MCF 10A (cell line): ENCODE results near the gene CMYA5. TPM values are rescaled to one million over a fixed set of nuclear protein-coding genes. Genes with fewer than 3 reads are reported as not detected.
A peak's percentile ranks its signal among the peaks of the same experiment; 100 is the strongest.

ENCODE experiments used
- Bru-seq: library from RNA; stranded (reverse); fragments of 400-500 nt; gene quantifications from one replicate; lab custom pipeline; 2021; lab: Mats Ljungman, UMichigan
- BruChase-seq, 2 experiments: library from RNA; stranded (reverse); fragments of 400-500 nt; gene quantifications; one replicate each; lab custom pipeline; 2021; lab: Mats Ljungman, UMichigan
- BruUV-seq: library from RNA; stranded (reverse); fragments of 400-500 nt; replicated peaks from 2 replicates; lab custom pipeline; 2021; lab: Mats Ljungman, UMichigan
- CTCF ChIA-PET: fragments of 300-600 bp; sonication (Branson Sonifier 250); formaldehyde crosslinking; extraction: SDS; loops from one replicate; lab custom pipeline; 2021; ENCODE audit warnings: antibody characterized with exemption, inconsistent platforms; lab: Yijun Ruan, JAX
- POLR2A ChIA-PET: fragments of 300-600, 350-650 bp; sonication (Branson Sonifier 250); formaldehyde crosslinking; extraction: SDS; loops from one replicate; lab custom pipeline; 2020; ENCODE audit warnings: antibody characterized with exemption, inconsistent platforms; lab: Yijun Ruan, JAX
- DNase-seq: peaks from one replicate; pipeline ENCODE4 v3.0.0-alpha.2; 2018; ENCODE audit not compliant: unreplicated experiment
- H3K27ac Mint-ChIP-seq: one replicate; pipeline ENCODE4 v1.8.0; 2022; ENCODE audit warnings: mild to moderate bottlenecking, low read depth, mixed read lengths; ENCODE audit not compliant: unreplicated experiment
- H3K27me3 Mint-ChIP-seq: one replicate; pipeline ENCODE4 v1.8.0; 2022; ENCODE audit warnings: mixed read lengths; ENCODE audit not compliant: insufficient read depth, unreplicated experiment
- H3K36me3 Mint-ChIP-seq: one replicate; pipeline ENCODE4 v1.8.0; 2022; ENCODE audit warnings: mild to moderate bottlenecking, moderate library complexity, mixed read lengths; ENCODE audit not compliant: insufficient read depth, unreplicated experiment
- H3K4me1 Mint-ChIP-seq: one replicate; pipeline ENCODE4 v1.8.0; 2022; ENCODE audit warnings: mixed read lengths; ENCODE audit not compliant: insufficient read depth, unreplicated experiment
- H3K4me3 Mint-ChIP-seq: one replicate; pipeline ENCODE4 v1.8.0; 2022; ENCODE audit warnings: mild to moderate bottlenecking, moderate library complexity, mixed read lengths; ENCODE audit not compliant: unreplicated experiment
- H3K9me3 Mint-ChIP-seq: one replicate; pipeline ENCODE4 v1.8.0; 2022; ENCODE audit warnings: mixed read lengths; ENCODE audit not compliant: unreplicated experiment
- CTCF ChIP-seq: fragments of 200-600 bp; IDR thresholded peaks from one replicate; pipeline ENCODE4 v1.8.0; 2022; ENCODE audit warnings: antibody characterized with exemption, mild to moderate bottlenecking; ENCODE audit not compliant: unreplicated experiment
- intact Hi-C: fragments of 100-400 bp; cut with micrococcal nuclease; formaldehyde crosslinking; loops from 2 replicates; pipeline ENCODE4 v1.14.1; 2022
- long read RNA-seq: library from polyadenylated mRNA; stranded (forward); transcript quantifications from one replicate; pipeline ENCODE4 v2.0.0, GENCODE V29; 2022
- total RNA-seq: library from RNA; stranded (reverse); gene quantifications from 2 replicates; pipeline ENCODE4 v1.2.3, GENCODE V29; 2022

CMYA5 gene
- total RNA-seq (0.37 and 0.61 TPM in 2 replicates), Bru-seq, nascent RNA (percentile 40 among the genes with signal in this experiment), BruChase-seq, experiment 1, labeled RNA remaining after a 6-hour chase (percentile 57 among the genes with signal in this experiment), BruChase-seq, experiment 2, labeled RNA remaining after a 2-hour chase (percentile 59 among the genes with signal in this experiment)
- long read RNA-seq: 0 reads

- Mint-ChIP-seq H3K4me1 (peaks cover 5% of the 10 kb centered on the region), H3K9me3 (no peaks in the 10 kb centered on the region), H3K27me3 (no peaks in the 10 kb centered on the region), H3K4me3 (no peak within 1 kb of the TSS), H3K27ac (no peak within 1 kb of the TSS), H3K36me3 (peaks cover 48% of the 10 kb centered on the region)
- BruUV-seq: no TSS peak
- TF ChIP-seq CTCF: no peak
- intact Hi-C loops: no loop called here
- POLR2A ChIA-PET: interaction anchor here (0.6 to 1.0 kb wide), 2 partner anchors 11 to 273 kb away, joined by 3 read pairs; no protein-coding TSS in a partner anchor
- no peak for DNase-seq
- CTCF ChIA-PET: interaction anchor here (0.6 to 0.9 kb wide), 2 partner anchors 43 to 394 kb away, joined by 3 to 5 read pairs; no protein-coding TSS in a partner anchor
These were observed at the start of gene CMYA5 for GRCh38 chr5:79689541-79690466. TSS of gene CMYA5 (plus strand) at chr5:79689836. CDS start at chr5:79689908, 72 bp downstream.

DNA sequence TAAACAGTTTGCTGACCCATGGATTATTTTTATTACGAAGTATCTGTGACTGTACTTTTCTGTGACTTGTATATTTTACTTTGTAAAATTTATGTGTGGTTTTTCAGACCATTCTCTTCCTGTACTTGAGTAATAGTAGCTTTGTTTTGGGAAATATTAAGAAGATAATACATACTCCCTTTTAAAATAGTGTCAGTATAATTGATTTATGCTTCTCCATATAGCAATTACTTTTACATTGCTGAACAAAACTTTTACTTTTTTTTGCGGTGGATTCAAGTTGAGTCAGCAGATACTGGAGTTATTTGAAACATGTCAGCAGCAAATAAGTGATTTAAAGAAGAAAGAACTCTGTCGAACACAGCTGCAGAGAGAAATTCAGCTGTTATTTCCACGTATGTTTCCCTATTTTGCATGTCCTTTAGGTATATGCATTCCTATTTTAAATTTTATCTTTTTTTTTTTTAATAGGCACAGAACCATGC, 49.0 kb upstream of the CMYA5 start:
- H3K36me3 Mint-ChIP-seq: peaks cover 84% of the 10 kb centered on the region
- H3K4me3 Mint-ChIP-seq: no peak overlapping the region
- ChIA-PET POLR2A (interaction anchor here (1.1 kb wide), 1 partner anchor 28 kb away, joined by 4 read pairs; no protein-coding TSS in a partner anchor), CTCF (interaction anchor here (0.6 kb wide), 1 partner anchor 176 kb away, joined by 4 read pairs; no protein-coding TSS in a partner anchor)
- intact Hi-C loops: no loop called here
- no peaks in the 10 kb centered on the region for H3K27me3 Mint-ChIP-seq
- no peaks in the 10 kb centered on the region for H3K9me3 Mint-ChIP-seq
- no peak for DNase-seq
- H3K27ac Mint-ChIP-seq: no peak overlapping the region
- peaks cover 7% of the 10 kb centered on the region for H3K4me1 Mint-ChIP-seq
- TF ChIP-seq CTCF: no peak
- no TSS peak for BruUV-seq

GRCh38 chr5:79641414-79641813, 48.2 kb upstream of the CMYA5 start:
- DNase-seq: no peak
- no TSS peak for BruUV-seq
- intact Hi-C loops: no loop called here
- Mint-ChIP-seq H3K9me3 (no peaks in the 10 kb centered on the region), H3K27ac (no peak overlapping the region), H3K27me3 (no peaks in the 10 kb centered on the region), H3K4me1 (peaks cover 7% of the 10 kb centered on the region), H3K36me3 (peaks cover 88% of the 10 kb centered on the region), H3K4me3 (no peak overlapping the region)
- ChIA-PET POLR2A (no interaction called here), CTCF (no interaction called here)
- no peak for TF ChIP-seq CTCF

DNA sequence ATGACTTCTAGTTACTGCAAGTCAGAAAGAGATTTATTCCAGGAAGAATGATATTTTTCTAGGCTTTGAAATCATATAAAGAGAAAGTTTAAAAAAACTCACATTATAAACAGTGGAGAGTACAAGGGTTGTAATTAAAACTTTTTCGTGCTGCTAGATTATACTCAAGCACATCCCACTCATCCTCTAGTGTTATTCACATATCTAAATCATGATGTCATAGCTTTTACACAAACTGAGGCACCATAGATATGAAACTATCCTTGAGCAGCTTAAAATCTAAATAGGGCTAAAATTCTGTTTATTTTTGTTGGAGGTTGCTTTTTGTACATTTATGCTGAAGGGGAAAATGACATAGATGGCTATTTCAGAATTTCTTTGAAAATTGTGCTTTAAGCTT, 47.4 kb upstream of the CMYA5 start:
- no peak for DNase-seq

More for the DNA sequence above, 47.4 kb upstream of the CMYA5 start:
- BruUV-seq: no TSS peak
- intact Hi-C loops: no loop called here
- no peak overlapping the region for H3K4me3 Mint-ChIP-seq
- no peak overlapping the region for H3K27ac Mint-ChIP-seq
- H3K4me1 Mint-ChIP-seq: peaks cover 7% of the 10 kb centered on the region
- no peaks in the 10 kb centered on the region for H3K27me3 Mint-ChIP-seq
- H3K36me3 Mint-ChIP-seq: peaks cover 89% of the 10 kb centered on the region
- TF ChIP-seq CTCF: no peak
- POLR2A ChIA-PET: no interaction called here
- H3K9me3 Mint-ChIP-seq: no peaks in the 10 kb centered on the region
- CTCF ChIA-PET: interaction anchor here (0.6 kb wide), 1 partner anchor 440 kb away, joined by 4 read pairs; no protein-coding TSS in a partner anchor
